Activated B cell treated with CpG ODN at 0.5 μM for 24 hours (primary cell): ENCODE measurements around the gene RNF130. TPM values are rescaled to one million over a fixed set of nuclear protein-coding genes. Genes with fewer than 3 reads are reported as not detected.
"Not testable (repeated sequence)": the region's sequence is repeated elsewhere in the genome, so short reads cannot be mapped to it uniquely, and the experiment has no call there.

Source experiments
- ATAC-seq: fragments of 200-7000 bp; cut with Tn5 transposase; one replicate; pipeline ENCODE4 v1.10.0; 2021; ENCODE audit warnings: low read depth, mild to moderate bottlenecking, moderate library complexity
- CTCF ChIA-PET: fragments of 350-600 bp; sonication (Branson Sonifier 250); formaldehyde crosslinking; loops from one replicate; lab custom pipeline; 2021; ENCODE audit warnings: antibody characterized with exemption; lab: Charles Lee
- POLR2A ChIA-PET: fragments of 350-600 bp; sonication (Branson Sonifier 250); formaldehyde crosslinking; loops from one replicate; lab custom pipeline; 2021; ENCODE audit warnings: antibody characterized with exemption; lab: Charles Lee
- DNase-seq: peaks from one replicate; pipeline ENCODE4 v3.0.0; 2022
- H3K27ac Mint-ChIP-seq: one replicate; pipeline ENCODE4 v1.8.0; 2020; ENCODE audit warnings: mixed read lengths
- H3K27me3 Mint-ChIP-seq: one replicate; pipeline ENCODE4 v1.8.0; 2021; ENCODE audit warnings: mixed read lengths
- H3K36me3 Mint-ChIP-seq: one replicate; pipeline ENCODE4 v1.8.0; 2021; ENCODE audit warnings: low read depth, mixed read lengths
- H3K4me1 Mint-ChIP-seq: one replicate; pipeline ENCODE4 v1.8.0; 2021; ENCODE audit warnings: mixed read lengths
- H3K4me3 Mint-ChIP-seq: one replicate; pipeline ENCODE4 v1.8.0; 2020; ENCODE audit warnings: mild to moderate bottlenecking, mixed read lengths
- H3K9me3 Mint-ChIP-seq: one replicate; pipeline ENCODE4 v1.8.0; 2020; ENCODE audit warnings: mixed read lengths
- intact Hi-C: fragments of 100-400 bp; cut with micrococcal nuclease; formaldehyde crosslinking; loops from one replicate; pipeline ENCODE4 v1.15.1; 2024
- total RNA-seq: library from RNA; stranded (reverse); gene quantifications from 2 replicates; pipeline ENCODE4 v1.2.3, GENCODE V29; 2022
- TF ChIP-seq, protein P1 (sequence below): fragments of 200-600 bp; IDR thresholded peaks from one replicate; pipeline ENCODE4 v1.8.0; 2022; ENCODE audit warnings: antibody characterized with exemption, mild to moderate bottlenecking

The RNF130 gene
- total RNA-seq, 1 donor from 2014 or later: 18.5 TPM

DNA sequence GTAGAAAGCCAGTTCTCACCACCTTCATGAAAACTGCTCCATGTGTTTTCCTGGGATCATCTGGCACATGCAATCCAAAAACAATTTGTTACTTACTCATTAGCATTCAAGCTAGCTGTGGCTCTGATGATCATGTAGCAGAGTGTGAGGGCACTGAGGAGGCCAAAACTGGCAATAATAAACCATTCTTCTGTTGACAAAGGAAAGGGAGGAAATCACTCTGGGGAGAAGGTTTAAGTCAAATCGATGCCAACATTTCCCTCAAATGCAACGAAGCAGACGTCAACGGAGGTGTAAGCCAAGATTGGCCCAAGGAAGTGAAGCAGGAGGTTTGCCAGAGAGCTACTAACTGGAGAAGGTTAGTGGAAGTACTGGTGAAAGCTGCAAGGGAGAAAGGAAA, 108.2 kb downstream of the RNF130 start:
- ChIA-PET CTCF (no interaction called here), POLR2A (interaction anchor here (1.1 kb wide), 1 partner anchor 9 kb away, joined by 3 read pairs; no protein-coding TSS in a partner anchor)
- Mint-ChIP-seq H3K4me1 (peaks cover 12% of the 10 kb centered on the region), H3K9me3 (no peaks in the 10 kb centered on the region), H3K36me3 (peaks cover 32% of the 10 kb centered on the region), H3K27ac (no peak overlapping the region), H3K27me3 (no peaks in the 10 kb centered on the region), H3K4me3 (no peak overlapping the region)
- TF ChIP-seq, protein P1, sequence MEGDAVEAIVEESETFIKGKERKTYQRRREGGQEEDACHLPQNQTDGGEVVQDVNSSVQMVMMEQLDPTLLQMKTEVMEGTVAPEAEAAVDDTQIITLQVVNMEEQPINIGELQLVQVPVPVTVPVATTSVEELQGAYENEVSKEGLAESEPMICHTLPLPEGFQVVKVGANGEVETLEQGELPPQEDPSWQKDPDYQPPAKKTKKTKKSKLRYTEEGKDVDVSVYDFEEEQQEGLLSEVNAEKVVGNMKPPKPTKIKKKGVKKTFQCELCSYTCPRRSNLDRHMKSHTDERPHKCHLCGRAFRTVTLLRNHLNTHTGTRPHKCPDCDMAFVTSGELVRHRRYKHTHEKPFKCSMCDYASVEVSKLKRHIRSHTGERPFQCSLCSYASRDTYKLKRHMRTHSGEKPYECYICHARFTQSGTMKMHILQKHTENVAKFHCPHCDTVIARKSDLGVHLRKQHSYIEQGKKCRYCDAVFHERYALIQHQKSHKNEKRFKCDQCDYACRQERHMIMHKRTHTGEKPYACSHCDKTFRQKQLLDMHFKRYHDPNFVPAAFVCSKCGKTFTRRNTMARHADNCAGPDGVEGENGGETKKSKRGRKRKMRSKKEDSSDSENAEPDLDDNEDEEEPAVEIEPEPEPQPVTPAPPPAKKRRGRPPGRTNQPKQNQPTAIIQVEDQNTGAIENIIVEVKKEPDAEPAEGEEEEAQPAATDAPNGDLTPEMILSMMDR: no peak
- intact Hi-C loops: no loop called here
- ATAC-seq (no peak), DNase-seq (no peak)

DNA sequence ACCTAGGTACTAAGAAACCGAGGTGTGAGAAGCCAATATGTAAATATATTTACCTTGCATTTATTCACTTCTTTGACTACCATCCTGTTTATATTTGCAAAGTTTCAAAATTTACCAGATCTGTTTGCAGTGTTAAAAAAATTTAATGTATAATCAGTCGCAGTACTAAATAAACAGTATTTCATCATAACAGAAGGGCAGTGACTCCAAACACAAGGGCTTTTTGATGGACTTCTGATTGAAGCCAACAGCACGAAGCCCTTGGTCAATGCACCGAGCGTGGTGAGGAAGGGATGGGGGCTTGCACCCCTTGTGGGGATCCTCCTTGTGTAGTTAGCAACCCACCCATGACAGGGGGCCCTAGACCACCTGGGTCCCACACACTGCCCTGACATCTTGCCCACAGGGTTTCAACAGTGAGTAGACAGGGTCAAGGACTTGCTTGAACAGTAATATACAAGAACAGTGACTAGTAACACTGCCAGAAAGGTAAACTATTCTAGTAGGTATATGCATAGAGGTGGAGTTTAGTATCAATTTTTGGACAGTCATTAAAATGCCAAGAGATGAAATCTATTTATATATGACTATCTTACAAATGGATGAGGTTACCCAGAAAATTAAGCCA, 111.2 kb downstream of the RNF130 start:
- Mint-ChIP-seq H3K36me3 (peaks cover 22% of the 10 kb centered on the region), H3K9me3 (no peaks in the 10 kb centered on the region), H3K27me3 (no peaks in the 10 kb centered on the region), H3K4me3 (no peak overlapping the region), H3K27ac (no peak overlapping the region), H3K4me1 (peaks cover 6% of the 10 kb centered on the region)
- intact Hi-C loops: no loop called here
- CTCF ChIA-PET: no interaction called here
- DNase-seq (no peak), ATAC-seq (no peak)
- TF ChIP-seq, protein P1: no peak
- POLR2A ChIA-PET: no interaction called here

DNA sequence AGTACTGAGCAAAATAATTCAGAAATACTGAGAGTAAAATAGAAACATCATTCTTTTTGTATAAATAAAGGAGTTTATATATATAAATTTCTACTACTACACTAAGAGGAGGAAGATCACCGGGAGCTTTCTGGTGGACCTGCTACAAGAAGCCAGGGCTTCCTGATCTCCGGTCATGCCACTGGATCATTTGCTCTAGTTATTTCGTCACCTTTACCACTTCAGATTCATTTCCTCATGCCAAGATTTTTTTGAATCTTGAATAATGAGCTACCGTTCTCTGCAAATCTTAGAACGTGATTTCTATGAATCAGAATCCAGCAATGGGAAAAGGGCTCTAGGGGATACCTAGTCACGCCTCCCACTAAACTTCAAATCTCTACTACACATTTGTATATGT, 111.9 kb downstream of the RNF130 start:
- Mint-ChIP-seq H3K27me3 (no peaks in the 10 kb centered on the region), H3K27ac (no peak overlapping the region), H3K4me3 (no peak overlapping the region), H3K36me3 (peaks cover 22% of the 10 kb centered on the region), H3K9me3 (no peaks in the 10 kb centered on the region), H3K4me1 (peaks cover 2% of the 10 kb centered on the region)
- ChIA-PET POLR2A (no interaction called here), CTCF (no interaction called here)
- ATAC-seq (no peak), DNase-seq (no peak)
- intact Hi-C loops: no loop called here
- TF ChIP-seq, protein P1: no peak

DNA sequence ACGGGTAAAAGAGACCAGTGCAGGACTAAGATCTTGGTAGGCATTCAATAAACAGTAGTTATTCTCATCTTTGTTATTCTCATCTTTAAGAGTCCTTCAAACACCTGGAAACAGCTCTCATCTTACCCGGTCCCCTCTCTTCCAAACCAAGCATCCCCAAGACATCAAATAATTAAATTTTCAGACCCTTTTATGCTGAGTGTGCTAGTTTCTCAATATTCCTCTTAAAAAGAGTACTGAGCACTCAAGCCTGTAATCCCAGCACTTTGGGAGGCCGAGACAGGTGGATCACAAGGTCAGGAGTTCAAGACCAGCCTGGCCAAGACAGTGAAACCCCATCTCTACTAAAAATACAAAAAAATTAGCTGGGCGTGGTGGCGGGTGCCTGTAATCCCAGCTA, 112.4 kb downstream of the RNF130 start:
- intact Hi-C loops: not testable (repeated sequence)
- POLR2A ChIA-PET: interaction anchor here (1.0 kb wide), 1 partner anchor 12 kb away, joined by 3 read pairs; no protein-coding TSS in a partner anchor

DNA sequence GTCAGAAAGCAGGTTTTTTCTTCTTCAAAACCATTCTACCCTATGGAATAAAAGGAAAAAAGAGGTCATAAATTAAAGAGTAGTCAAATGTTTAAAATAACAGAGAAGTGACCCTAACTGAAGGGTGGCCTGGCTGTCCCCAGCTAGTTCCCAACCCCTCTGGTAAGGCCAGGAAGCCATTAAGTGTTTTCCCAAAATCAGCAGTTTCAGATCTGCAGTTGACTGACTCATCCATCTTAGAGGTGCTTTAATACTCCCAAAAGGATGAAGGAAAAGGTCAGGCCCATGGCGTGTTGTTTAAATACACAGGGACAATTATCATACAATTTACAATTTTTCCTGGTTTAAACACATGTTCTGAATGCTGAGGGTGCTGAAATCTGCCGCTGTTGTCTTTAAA, 115.9 kb downstream of the RNF130 start:
- Mint-ChIP-seq H3K27me3 (peaks cover 1% of the 10 kb centered on the region), H3K27ac (no peak overlapping the region), H3K9me3 (no peaks in the 10 kb centered on the region), H3K4me1 (no peaks in the 10 kb centered on the region), H3K36me3 (peaks cover 8% of the 10 kb centered on the region), H3K4me3 (no peak overlapping the region)
- no peak for DNase-seq
- ChIA-PET POLR2A (no interaction called here), CTCF (no interaction called here)
- TF ChIP-seq, protein P1: no peak
- no peak for ATAC-seq
- intact Hi-C loops: no loop called here

More for the DNA sequence above, 112.4 kb downstream of the RNF130 start:
- ATAC-seq, H3K9me3 Mint-ChIP-seq, CTCF ChIA-PET, H3K4me1 Mint-ChIP-seq, DNase-seq, H3K27ac Mint-ChIP-seq, H3K4me3 Mint-ChIP-seq, H3K27me3 Mint-ChIP-seq: not testable (repeated sequence)
- peaks cover 22% of the 10 kb centered on the region for H3K36me3 Mint-ChIP-seq
